ENCODE results near the gene LRRC52.

Gene LRRC52

DNA sequence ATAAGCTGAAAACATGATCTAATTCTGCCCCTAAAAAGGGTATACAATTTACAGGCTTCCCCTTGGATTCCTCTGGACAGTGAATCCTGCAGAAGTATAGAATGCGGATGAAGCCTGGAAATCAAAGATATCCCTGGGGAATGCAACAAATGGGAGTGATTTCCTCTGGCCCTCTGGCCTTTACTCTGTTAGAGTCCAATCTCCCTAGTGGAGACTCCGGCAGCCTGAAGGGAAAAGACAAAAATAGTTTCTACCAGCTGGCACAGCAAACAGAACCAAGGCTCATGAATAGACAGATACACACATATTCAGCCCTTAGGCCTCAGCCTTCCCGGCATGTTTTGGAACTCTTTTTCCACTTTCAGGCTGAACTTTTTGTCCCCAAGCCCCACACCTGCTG is 3.9 kb upstream of the LRRC52 start:
- Histone ChIP-seq H3K27me3 (ENCODE audit: insufficient read depth, low read length) (peaks cover 12% of the 10 kb centered on the region), H3K4me3 (ENCODE audit: low read length) (no peak overlapping the region)

DNA sequence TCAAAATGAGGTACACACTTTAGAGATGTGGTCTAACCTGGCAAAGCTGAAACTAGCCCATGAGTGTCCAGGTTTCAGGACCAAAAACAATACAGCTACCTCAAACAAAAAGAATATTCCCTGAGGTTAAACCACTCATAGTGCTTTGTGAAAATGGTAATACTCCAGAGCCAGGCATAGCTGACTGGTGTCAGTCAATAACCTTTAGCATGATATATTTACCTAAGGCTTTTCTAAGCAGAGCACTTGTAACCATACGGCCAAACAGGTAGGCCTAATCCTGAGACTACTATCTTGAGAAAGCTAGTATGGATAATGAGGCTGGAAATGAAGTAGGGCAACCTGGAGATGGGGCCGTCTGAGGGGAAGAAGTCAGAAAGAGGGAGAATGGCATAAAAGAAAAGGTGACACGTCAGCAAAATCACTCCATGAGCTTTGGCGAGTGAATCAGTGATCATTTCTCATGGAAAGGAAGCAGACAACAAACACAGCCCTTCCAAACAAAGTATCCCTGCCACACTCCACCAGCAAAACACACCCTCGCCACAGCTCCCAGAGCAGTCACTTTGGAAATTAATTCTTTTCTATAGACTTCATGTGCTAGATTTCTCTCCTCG is 1.7 kb upstream of the LRRC52 start:
- no peak overlapping the region for H3K4me3 ChIP-seq (ENCODE audit: low read length)
- no peaks in the 10 kb centered on the region for H3K36me3 ChIP-seq (ENCODE audit: insufficient read depth, low read depth, low read length)
- H3K27ac ChIP-seq (ENCODE audit: low read length) = no peak overlapping the region
- H3K4me1 ChIP-seq (ENCODE audit: insufficient read depth, low read length) = peaks cover 5% of the 10 kb centered on the region; the same call in 1 of the 2 replicates
- no peaks in the 10 kb centered on the region for H3K9me3 ChIP-seq (ENCODE audit: insufficient read depth, low read depth, low read length)
- no peak overlapping the region for H3K9ac ChIP-seq (ENCODE audit: low read depth, low read length)
- H3K27me3 ChIP-seq (ENCODE audit: insufficient read depth, low read length) = peaks cover 23% of the 10 kb centered on the region

More for the DNA sequence above, 3.9 kb upstream of the LRRC52 start:
- Histone ChIP-seq H3K4me1 (ENCODE audit: insufficient read depth, low read length) (peaks cover 5% of the 10 kb centered on the region; the same call in 1 of the 2 replicates), H3K9me3 (ENCODE audit: insufficient read depth, low read depth, low read length) (no peaks in the 10 kb centered on the region), H3K9ac (ENCODE audit: low read depth, low read length) (no peak overlapping the region), H3K27ac (ENCODE audit: low read length) (no peak overlapping the region), H3K36me3 (ENCODE audit: insufficient read depth, low read depth, low read length) (no peaks in the 10 kb centered on the region)

DNA sequence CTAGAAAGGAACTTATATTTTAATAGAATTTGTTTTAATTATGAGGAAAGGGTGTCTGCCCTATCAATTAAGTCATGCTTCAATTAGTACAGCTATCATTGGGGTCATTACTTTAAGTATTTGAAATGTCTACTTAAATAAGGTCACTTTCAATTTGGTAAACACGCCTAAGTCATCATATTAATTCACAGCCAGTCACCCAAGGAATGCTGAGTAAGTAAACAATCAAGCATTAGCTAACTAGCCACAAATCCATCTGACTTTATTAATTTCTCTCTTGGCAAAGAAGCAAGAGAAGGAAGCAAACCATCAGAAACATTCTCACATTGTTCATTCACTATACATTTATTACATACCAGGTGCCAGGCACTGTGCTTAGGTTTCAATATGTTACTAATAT is 1.2 kb upstream of the LRRC52 start:
- no peaks in the 10 kb centered on the region for H3K36me3 ChIP-seq (ENCODE audit: insufficient read depth, low read depth, low read length)
- H3K4me3 ChIP-seq (ENCODE audit: low read length) = no peak overlapping the region
- no peak overlapping the region for H3K27ac ChIP-seq (ENCODE audit: low read length)
- H3K9ac ChIP-seq (ENCODE audit: low read depth, low read length) = no peak overlapping the region
- H3K9me3 ChIP-seq (ENCODE audit: insufficient read depth, low read depth, low read length) = no peaks in the 10 kb centered on the region
- H3K4me1 ChIP-seq (ENCODE audit: insufficient read depth, low read length) = peaks cover 5% of the 10 kb centered on the region; the same call in 1 of the 2 replicates
- peaks cover 23% of the 10 kb centered on the region for H3K27me3 ChIP-seq (ENCODE audit: insufficient read depth, low read length)

DNA sequence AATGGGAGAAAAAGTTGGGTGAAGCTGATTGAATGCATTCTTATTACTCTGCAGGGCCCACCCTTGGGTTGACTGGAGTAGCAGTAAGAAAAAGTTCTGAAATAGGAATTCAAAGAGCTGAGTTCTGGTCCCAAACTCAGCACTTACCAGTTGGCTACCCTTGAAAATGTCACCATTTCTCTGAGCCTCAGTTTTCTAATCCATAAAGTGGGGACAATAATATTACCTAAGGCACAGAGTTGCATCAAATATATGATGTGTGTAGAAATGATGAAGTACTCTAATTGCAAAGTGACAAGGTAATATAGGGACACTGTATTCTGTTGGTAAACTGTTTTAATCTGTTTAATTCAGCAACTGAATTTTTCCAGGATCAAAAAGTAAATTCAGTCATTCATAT is 1.2 kb downstream of the LRRC52 start:
- Histone ChIP-seq H3K9me3 (ENCODE audit: insufficient read depth, low read depth, low read length) (no peaks in the 10 kb centered on the region), H3K27me3 (ENCODE audit: insufficient read depth, low read length) (peaks cover 23% of the 10 kb centered on the region), H3K9ac (ENCODE audit: low read depth, low read length) (no peak overlapping the region), H3K4me1 (ENCODE audit: insufficient read depth, low read length) (peaks cover 5% of the 10 kb centered on the region; the same call in 1 of the 2 replicates), H3K27ac (ENCODE audit: low read length) (no peak overlapping the region), H3K4me3 (ENCODE audit: low read length) (no peak overlapping the region), H3K36me3 (ENCODE audit: insufficient read depth, low read depth, low read length) (no peaks in the 10 kb centered on the region)

DNA sequence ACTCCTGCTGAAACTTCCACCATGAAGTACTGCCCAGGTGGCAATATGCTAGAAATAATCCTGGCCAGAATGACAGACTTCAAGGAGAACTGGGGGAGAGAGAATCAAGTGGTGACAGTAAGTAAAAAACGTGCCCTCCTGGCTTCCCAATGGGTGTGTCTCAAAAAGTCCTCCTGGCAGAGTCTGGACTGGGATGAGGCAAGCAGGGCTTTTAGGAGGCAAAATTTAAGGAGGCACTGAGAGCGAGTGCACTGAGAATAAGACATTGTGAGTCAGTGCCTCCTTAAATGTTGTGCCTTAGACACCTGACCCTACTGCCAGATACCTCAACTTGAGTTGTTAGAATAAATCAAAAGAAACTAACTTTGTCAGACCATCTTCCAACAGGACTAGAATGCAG is 2.2 kb downstream of the LRRC52 start:
- Histone ChIP-seq H3K9ac (ENCODE audit: low read depth, low read length) (no peak overlapping the region), H3K9me3 (ENCODE audit: insufficient read depth, low read depth, low read length) (no peaks in the 10 kb centered on the region), H3K4me1 (ENCODE audit: insufficient read depth, low read length) (peaks cover 5% of the 10 kb centered on the region; the same call in 1 of the 2 replicates), H3K27ac (ENCODE audit: low read length) (no peak overlapping the region), H3K36me3 (ENCODE audit: insufficient read depth, low read depth, low read length) (no peaks in the 10 kb centered on the region), H3K4me3 (ENCODE audit: low read length) (no peak overlapping the region), H3K27me3 (ENCODE audit: insufficient read depth, low read length) (peaks cover 23% of the 10 kb centered on the region)

DNA sequence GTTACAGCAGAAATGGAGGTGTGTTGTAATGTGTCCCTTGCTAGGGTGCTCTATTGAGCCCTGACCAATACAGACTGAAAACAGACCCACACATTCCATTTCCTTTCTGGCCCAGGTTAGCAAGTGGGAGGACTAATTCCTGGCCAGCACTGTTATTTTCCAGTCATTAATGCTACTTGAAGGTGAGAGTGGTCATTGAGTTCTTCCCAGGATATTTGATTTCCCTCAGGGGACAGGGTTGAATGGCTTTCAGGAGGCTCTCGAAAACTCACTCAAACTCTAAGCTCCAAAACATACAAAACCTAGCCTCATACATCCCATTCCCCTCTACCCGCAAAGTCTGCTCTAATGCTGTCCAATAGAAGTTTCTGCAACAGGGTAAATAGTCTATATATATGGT is 6.2 kb downstream of the LRRC52 start:
- Histone ChIP-seq H3K4me1 (ENCODE audit: insufficient read depth, low read length) (no peaks in the 10 kb centered on the region), H3K27me3 (ENCODE audit: insufficient read depth, low read length) (peaks cover 11% of the 10 kb centered on the region), H3K4me3 (ENCODE audit: low read length) (no peak overlapping the region), H3K36me3 (ENCODE audit: insufficient read depth, low read depth, low read length) (no peaks in the 10 kb centered on the region), H3K9me3 (ENCODE audit: insufficient read depth, low read depth, low read length) (no peaks in the 10 kb centered on the region), H3K27ac (ENCODE audit: low read length) (no peak overlapping the region), H3K9ac (ENCODE audit: low read depth, low read length) (no peak overlapping the region)

DNA sequence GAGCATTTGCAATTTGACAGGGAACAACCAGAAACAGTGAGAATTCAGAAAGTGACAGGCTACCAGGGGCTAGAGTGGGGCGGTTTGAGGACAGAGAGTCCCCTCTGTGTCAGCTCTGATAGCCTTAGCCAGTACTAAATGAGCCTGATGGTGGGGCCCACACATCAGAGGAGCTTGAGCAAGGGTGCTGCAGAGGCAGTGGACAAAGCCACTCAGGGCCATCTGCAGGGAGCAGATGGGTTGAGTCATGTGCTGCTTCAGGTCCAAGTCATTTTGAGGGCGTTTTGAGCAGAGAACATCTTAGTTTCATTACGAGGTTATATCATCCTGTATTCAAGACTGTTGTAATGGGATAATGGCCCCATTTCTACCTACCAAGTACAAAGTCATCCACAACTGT is 7.7 kb downstream of the LRRC52 start:
- H3K27ac ChIP-seq (ENCODE audit: low read length) = no peak overlapping the region
- no peaks in the 10 kb centered on the region for H3K4me1 ChIP-seq (ENCODE audit: insufficient read depth, low read length)
- H3K9ac ChIP-seq (ENCODE audit: low read depth, low read length) = no peak overlapping the region
- no peak overlapping the region for H3K4me3 ChIP-seq (ENCODE audit: low read length)
- H3K36me3 ChIP-seq (ENCODE audit: insufficient read depth, low read depth, low read length) = no peaks in the 10 kb centered on the region
- H3K27me3 ChIP-seq (ENCODE audit: insufficient read depth, low read length) = peaks cover 3% of the 10 kb centered on the region; the same call in 1 of the 2 replicates
- no peaks in the 10 kb centered on the region for H3K9me3 ChIP-seq (ENCODE audit: insufficient read depth, low read depth, low read length)

DNA sequence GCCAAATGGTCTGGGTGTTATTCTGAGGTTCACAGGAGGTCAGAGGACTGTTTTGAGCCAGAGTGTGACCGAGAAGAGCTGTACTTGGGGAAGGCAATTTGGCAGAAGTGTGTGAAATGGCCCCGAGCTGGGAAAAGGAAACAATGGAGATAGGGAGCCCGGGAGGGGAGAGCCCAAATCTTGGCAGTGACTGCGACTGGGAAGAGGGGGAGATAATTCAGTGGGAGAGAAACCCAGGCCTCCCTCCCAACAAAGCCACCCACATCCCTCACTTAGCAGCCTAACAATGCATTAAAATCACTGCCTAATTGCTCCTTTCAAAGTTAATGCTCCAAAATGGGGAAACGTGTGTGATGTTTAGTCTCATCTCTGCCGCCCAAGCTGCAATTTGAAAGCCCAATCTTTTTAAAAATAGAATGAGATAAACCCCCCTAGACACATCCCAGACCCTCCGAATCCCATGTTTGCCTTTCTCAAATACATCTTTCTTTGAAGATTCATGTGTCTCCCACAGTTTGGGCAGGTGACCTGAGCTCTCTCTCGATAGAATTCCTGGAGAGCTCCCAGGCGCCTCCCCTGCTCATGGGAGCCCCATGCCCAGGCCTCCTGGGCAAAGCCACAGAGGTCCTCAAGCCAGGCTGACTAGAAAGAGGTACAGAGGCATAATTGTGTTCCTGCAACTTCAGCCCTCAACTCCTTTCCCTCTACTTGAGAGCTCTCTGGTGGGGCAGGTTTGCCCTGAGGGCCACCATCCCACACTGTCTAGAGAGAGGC is 17.3 kb downstream of the LRRC52 start:
- no peaks in the 10 kb centered on the region for H3K9me3 ChIP-seq (ENCODE audit: insufficient read depth, low read depth, low read length)
- H3K4me3 ChIP-seq (ENCODE audit: low read length) = no peak overlapping the region
- peaks cover 40% of the 10 kb centered on the region for H3K27me3 ChIP-seq (ENCODE audit: insufficient read depth, low read length)
- H3K27ac ChIP-seq (ENCODE audit: low read length) = no peak overlapping the region
- no peak overlapping the region for H3K9ac ChIP-seq (ENCODE audit: low read depth, low read length)
- H3K36me3 ChIP-seq (ENCODE audit: insufficient read depth, low read depth, low read length) = no peaks in the 10 kb centered on the region
- H3K4me1 ChIP-seq (ENCODE audit: insufficient read depth, low read length) = peaks cover 9% of the 10 kb centered on the region

DNA sequence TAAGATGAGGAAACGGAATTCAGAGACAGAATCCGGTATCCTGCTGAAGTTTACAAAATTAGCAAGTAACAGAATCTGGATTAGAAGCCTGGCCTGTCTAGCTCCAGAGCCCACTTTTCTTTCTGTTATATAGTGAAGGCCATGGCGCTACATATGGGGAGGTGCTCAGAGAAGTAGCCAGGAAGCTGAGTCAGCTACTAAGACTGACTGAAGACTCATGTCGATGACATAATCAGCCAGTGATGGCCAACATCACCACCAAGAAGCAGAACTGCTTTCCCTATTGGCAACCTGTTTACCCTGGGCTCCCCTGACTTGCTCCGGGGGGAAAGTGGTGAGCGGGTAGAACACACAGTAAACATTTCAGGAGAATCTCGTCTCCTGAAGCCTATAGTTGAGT is 18.8 kb downstream of the LRRC52 start:
- H3K36me3 ChIP-seq (ENCODE audit: insufficient read depth, low read depth, low read length) = no peaks in the 10 kb centered on the region
- H3K27ac ChIP-seq (ENCODE audit: low read length) = no peak overlapping the region
- peaks cover 40% of the 10 kb centered on the region for H3K27me3 ChIP-seq (ENCODE audit: insufficient read depth, low read length)
- H3K9ac ChIP-seq (ENCODE audit: low read depth, low read length) = no peak overlapping the region
- H3K4me3 ChIP-seq (ENCODE audit: low read length) = no peak overlapping the region
- peaks cover 9% of the 10 kb centered on the region for H3K4me1 ChIP-seq (ENCODE audit: insufficient read depth, low read length)
- no peaks in the 10 kb centered on the region for H3K9me3 ChIP-seq (ENCODE audit: insufficient read depth, low read depth, low read length)

DNA sequence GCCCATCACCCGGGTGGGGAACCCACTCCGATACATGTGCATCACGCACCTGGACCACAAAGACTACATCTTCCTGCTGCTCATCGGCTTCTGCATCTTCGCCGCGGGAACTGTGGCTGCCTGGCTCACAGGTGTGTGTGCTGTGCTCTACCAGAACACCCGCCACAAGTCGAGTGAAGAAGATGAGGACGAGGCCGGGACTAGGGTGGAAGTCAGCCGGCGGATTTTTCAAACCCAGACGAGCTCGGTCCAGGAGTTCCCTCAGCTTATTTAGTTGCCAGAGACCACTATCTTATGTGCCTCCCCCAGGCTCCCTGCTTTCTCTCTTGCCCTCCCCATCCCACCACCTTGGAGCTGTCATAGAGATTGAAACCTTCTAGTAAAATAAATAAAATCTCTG is 19.8 kb downstream of the LRRC52 start:
- no peak overlapping the region for H3K4me3 ChIP-seq (ENCODE audit: low read length)
- H3K9ac ChIP-seq (ENCODE audit: low read depth, low read length) = no peak overlapping the region
- no peak overlapping the region for H3K27ac ChIP-seq (ENCODE audit: low read length)
- no peaks in the 10 kb centered on the region for H3K9me3 ChIP-seq (ENCODE audit: insufficient read depth, low read depth, low read length)
- peaks cover 9% of the 10 kb centered on the region for H3K4me1 ChIP-seq (ENCODE audit: insufficient read depth, low read length)
- peaks cover 40% of the 10 kb centered on the region for H3K27me3 ChIP-seq (ENCODE audit: insufficient read depth, low read length)
- no peaks in the 10 kb centered on the region for H3K36me3 ChIP-seq (ENCODE audit: insufficient read depth, low read depth, low read length)

DNA sequence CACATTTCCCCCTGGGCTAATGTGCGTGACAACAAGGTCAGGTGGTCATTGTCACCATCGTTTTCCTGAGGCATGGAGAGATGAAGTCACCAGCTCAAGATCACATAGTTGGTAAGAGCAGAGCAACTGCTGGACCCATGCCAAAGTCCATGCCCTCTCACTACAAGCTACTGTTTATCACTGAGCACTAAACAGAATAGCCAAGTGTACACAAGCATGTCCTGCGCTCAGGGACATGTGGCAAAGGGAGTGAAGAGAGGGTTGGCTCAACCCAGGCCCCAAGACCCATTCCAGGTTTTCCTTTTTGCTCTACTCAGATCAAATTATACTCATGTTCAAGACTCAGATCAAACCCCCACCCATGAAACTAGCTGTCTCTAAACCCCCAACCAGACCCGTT is 20.8 kb downstream of the LRRC52 start:
- H3K4me1 ChIP-seq (ENCODE audit: insufficient read depth, low read length) = peaks cover 9% of the 10 kb centered on the region
- no peak overlapping the region for H3K9ac ChIP-seq (ENCODE audit: low read depth, low read length)
- H3K4me3 ChIP-seq (ENCODE audit: low read length) = no peak overlapping the region
- no peaks in the 10 kb centered on the region for H3K36me3 ChIP-seq (ENCODE audit: insufficient read depth, low read depth, low read length)
- H3K9me3 ChIP-seq (ENCODE audit: insufficient read depth, low read depth, low read length) = no peaks in the 10 kb centered on the region
- peaks cover 38% of the 10 kb centered on the region for H3K27me3 ChIP-seq (ENCODE audit: insufficient read depth, low read length)
- no peak overlapping the region for H3K27ac ChIP-seq (ENCODE audit: low read length)

Measured in iPS-20b (cell line).